B cell (primary cell): ENCODE data around the gene FOXN3. TPM values are rescaled to one million over a fixed set of nuclear protein-coding genes. Genes with fewer than 3 reads are reported as not detected.

ENCODE experiments used
- ATAC-seq: fragments of 200-7000 bp; cut with Tn5 transposase; one replicate; pipeline ENCODE4 v1.10.0; 2021; ENCODE audit warnings: low read depth, mild to moderate bottlenecking, moderate number of reproducible peaks, moderate library complexity
- CTCF ChIA-PET: fragments of 350-600 bp; sonication (Branson Sonifier 250); formaldehyde crosslinking; loops from one replicate; lab custom pipeline; 2021; ENCODE audit warnings: antibody characterized with exemption, inconsistent platforms; lab: Charles Lee
- POLR2A ChIA-PET: fragments of 350-600 bp; sonication (Branson Sonifier 250); formaldehyde crosslinking; loops from one replicate; lab custom pipeline; 2021; ENCODE audit warnings: antibody characterized with exemption; lab: Charles Lee
- DNase-seq: peaks from one replicate; pipeline ENCODE4 v3.0.0; 2013
- H2AFZ ChIP-seq: 2 replicates; pipeline ENCODE4 v1.6.1; 2012; ENCODE audit warnings: mild to moderate bottlenecking, low read depth, low read length; ENCODE audit not compliant: insufficient read depth, poor library complexity, severe bottlenecking
- H3K27ac ChIP-seq, 2 donors: 1 replicate in 1 of 2; 2 replicates in 1 of 2; pipeline ENCODE4 v1.5.1; 2012 to 2013; ENCODE audit warnings: low read length in 2 of 2, mild to moderate bottlenecking in 2 of 2, moderate library complexity in 1 of 2
- H3K27me3 ChIP-seq, 4 experiments: fragments of 200-600 bp in 1 of 4; sonication (generic) in 1 of 4; replicated peaks in 1 of 4; 1 replicate in 2 of 4; 2 replicates in 2 of 4; pipeline versions ENCODE4 v1.6.1 to v1.7.0; 2013 to 2016; ENCODE audit warnings: low read length in 3 of 4, mild to moderate bottlenecking in 2 of 4, mixed read lengths in 1 of 4, moderate library complexity in 1 of 4; ENCODE audit not compliant: insufficient read depth in 4 of 4, control insufficient read depth in 3 of 4; ENCODE audit errors: control extremely low read depth in 1 of 4
- H3K36me3 ChIP-seq, 2 experiments: replicated peaks in 1 of 2; 1 replicate in 1 of 2; 2 replicates in 1 of 2; pipeline versions ENCODE4 v1.6.1 to v1.7.1; 2013; ENCODE audit warnings: low read length in 1 of 2; ENCODE audit not compliant: insufficient read depth in 2 of 2, control insufficient read depth in 1 of 2; ENCODE audit errors: control extremely low read depth in 1 of 2, extremely low read depth in 1 of 2
- H3K4me1 ChIP-seq, 2 donors: fragments of 200-600 bp in 1 of 2; sonication (generic) in 1 of 2; 1 replicate in 1 of 2; 2 replicates in 1 of 2; pipeline versions ENCODE4 v1.5.1 to v1.6.1; 2013 to 2017; ENCODE audit warnings: low read length in 2 of 2; ENCODE audit not compliant: control insufficient read depth in 2 of 2, insufficient read depth in 2 of 2
- H3K4me2 ChIP-seq: replicated peaks from 2 replicates; pipeline ENCODE3; 2012; ENCODE audit warnings: mild to moderate bottlenecking, low read depth, low read length; ENCODE audit not compliant: poor library complexity, severe bottlenecking
- H3K4me3 ChIP-seq, 5 experiments: fragments of 200-600 bp in 1 of 5; sonication (generic) in 1 of 5; 1 replicate in 3 of 5; 2 replicates in 2 of 5; pipeline versions ENCODE4 v1.5.1 to v1.7.0; 2011 to 2016; ENCODE audit warnings: low read length in 4 of 5, mild to moderate bottlenecking in 4 of 5, low read depth in 2 of 5, control low read depth in 1 of 5, moderate library complexity in 1 of 5; ENCODE audit not compliant: insufficient read depth in 1 of 5; ENCODE audit errors: control extremely low read depth in 1 of 5, extremely low read depth in 1 of 5
- H3K79me2 ChIP-seq: fragments of 200-600 bp; sonication (generic); one replicate; pipeline ENCODE4 v1.6.0; 2016; ENCODE audit warnings: low read length; ENCODE audit not compliant: control insufficient read depth, insufficient read depth
- H3K9ac ChIP-seq: fragments of 200-600 bp; sonication (generic); 2 replicates; pipeline ENCODE4 v1.6.1; 2017; ENCODE audit warnings: mild to moderate bottlenecking, low read length, moderate library complexity
- H3K9me3 ChIP-seq, 3 donors: one replicate each; pipeline versions ENCODE4 v1.6.1 to v1.7.1; 2013; ENCODE audit warnings: low read length in 2 of 3; ENCODE audit not compliant: control insufficient read depth in 2 of 3, insufficient read depth in 1 of 3; ENCODE audit errors: control extremely low read depth in 1 of 3
- H4K20me1 ChIP-seq: 2 replicates; pipeline ENCODE4 v1.6.0; 2012; ENCODE audit warnings: mild to moderate bottlenecking, low read length; ENCODE audit not compliant: insufficient read depth, control insufficient read depth, poor library complexity, severe bottlenecking
- H3K27ac Mint-ChIP-seq: one replicate; pipeline ENCODE4 v1.8.0; 2021; ENCODE audit warnings: mixed read lengths
- H3K27me3 Mint-ChIP-seq: one replicate; pipeline ENCODE4 v1.8.0; 2021; ENCODE audit warnings: mixed read lengths
- H3K4me1 Mint-ChIP-seq: one replicate; pipeline ENCODE4 v1.8.0; 2021; ENCODE audit warnings: mixed read lengths
- H3K4me3 Mint-ChIP-seq: one replicate; pipeline ENCODE4 v1.8.0; 2021; ENCODE audit warnings: mixed read lengths
- H3K9me3 Mint-ChIP-seq: one replicate; pipeline ENCODE4 v1.8.0; 2022; ENCODE audit warnings: mixed read lengths; ENCODE audit not compliant: insufficient read depth
- CTCF ChIP-seq: fragments of 200-600 bp; IDR thresholded peaks from one replicate; pipeline ENCODE4 v1.8.0; 2022; ENCODE audit warnings: antibody characterized with exemption, mild to moderate bottlenecking
- EZH2 ChIP-seq: IDR thresholded peaks from 2 replicates; pipeline ENCODE4 v1.6.1; 2012; ENCODE audit warnings: borderline replicate concordance, low read depth, mild to moderate bottlenecking, moderate library complexity, low read length; ENCODE audit not compliant: insufficient read depth, poor library complexity, severe bottlenecking
- WGBS: methylation state at CpG from one replicate; pipeline ENCODE4 v1.1.5; 2013; ENCODE audit warnings: missing lambda C conversion rate; ENCODE audit not compliant: insufficient coverage; 5-methylcytosine and 5-hydroxymethylcytosine counted together
- intact Hi-C: fragments of 100-400 bp; cut with micrococcal nuclease; formaldehyde crosslinking; loops from one replicate; pipeline ENCODE4 v1.10.0; 2022
- polyA plus RNA-seq: library from polyadenylated mRNA; depleted of rRNA; stranded (reverse); fragments of >200 nt; gene quantifications from 2 replicates; pipeline ENCODE4 v1.2.3, GENCODE V29; 2012
- total RNA-seq, 2 donors: library from RNA; stranded (reverse); fragments of 120-200 nt in 1 of 2; gene quantifications; 1 replicate in 1 of 2; 2 replicates in 1 of 2; pipeline versions ENCODE4 v1.2.3 to v1.2.4, GENCODE V29; 2013 to 2022

FOXN3 gene
- total and polyA plus RNA-seq, 2 donors (not counting 1 experiment from before 2014, with no cell fraction given) = 80.6 to 98.2 TPM

GRCh38 chr14:89240414-89240813 lies 176.6 kb downstream of the FOXN3 start:
- H3K4me2 ChIP-seq = no peak overlapping the region
- intact Hi-C loops = loop anchor here (5.0 kb wide), 2 partner anchors 62 to 527 kb away; no protein-coding TSS in a partner anchor
- H3K9me3 ChIP-seq = peaks cover 0 to 9% (median 2%) of the 10 kb centered on the region in 3 donors
- H4K20me1 ChIP-seq = peaks cover 50% of the 10 kb centered on the region
- peaks cover 92% of the 10 kb centered on the region for H3K79me2 ChIP-seq
- DNase-seq (no peak), ATAC-seq (no peak)
- H2AFZ ChIP-seq = no peak overlapping the region
- peaks cover 0 to 6% of the 10 kb centered on the region in 2 experiments for H3K36me3 ChIP-seq
- no peak overlapping the region for H3K27ac ChIP-seq
- H3K4me1 Mint-ChIP-seq = peaks cover 59% of the 10 kb centered on the region
- WGBS = no CpG with 5 or more reads among the region's 3 CpGs
- H3K4me1 ChIP-seq = peaks cover 31 to 37% of the 10 kb centered on the region in 2 donors
- no peak overlapping the region for H3K27ac Mint-ChIP-seq
- H3K9ac ChIP-seq = no peak overlapping the region
- no peaks in the 10 kb centered on the region for H3K9me3 Mint-ChIP-seq
- H3K27me3 Mint-ChIP-seq = no peaks in the 10 kb centered on the region
- no peaks in the 10 kb centered on the region for H3K27me3 ChIP-seq
- no peak for TF ChIP-seq CTCF
- TF ChIP-seq EZH2 = no peak
- ChIA-PET POLR2A (no interaction called here), CTCF (interaction anchor here (0.9 kb wide), 1 partner anchor 45 kb away, joined by 3 read pairs; no protein-coding TSS in a partner anchor)
- H3K4me3 ChIP-seq = no peak overlapping the region
- no peak overlapping the region for H3K4me3 Mint-ChIP-seq

GRCh38 chr14:89239023-89239422 lies 178.0 kb downstream of the FOXN3 start:
- no peak for DNase-seq
- Mint-ChIP-seq H3K4me3 (no peak overlapping the region), H3K27ac (no peak overlapping the region), H3K27me3 (no peaks in the 10 kb centered on the region), H3K9me3 (no peaks in the 10 kb centered on the region), H3K4me1 (peaks cover 56% of the 10 kb centered on the region)
- Histone ChIP-seq H3K9me3 (peaks cover 0 to 13% (median 2%) of the 10 kb centered on the region in 3 donors), H3K27me3 (no peaks in the 10 kb centered on the region), H3K9ac (no peak overlapping the region), H3K36me3 (peaks cover 0 to 6% of the 10 kb centered on the region in 2 experiments), H2AFZ (no peak overlapping the region), H3K79me2 (peaks cover 96% of the 10 kb centered on the region), H4K20me1 (peaks cover 60% of the 10 kb centered on the region), H3K27ac (no peak overlapping the region), H3K4me3 (no peak overlapping the region), H3K4me1 (peaks cover 31% of the 10 kb centered on the region in 2 donors), H3K4me2 (no peak overlapping the region)
- no peak for ATAC-seq
- TF ChIP-seq CTCF = no peak
- no peak for TF ChIP-seq EZH2
- ChIA-PET CTCF (no interaction called here), POLR2A (no interaction called here)
- 100% methylated on average over 1 of the region's 6 CpGs for WGBS
- intact Hi-C loops = no loop called here
